HepG2 (cell line): ENCODE measurements around the gene TDRD9. TPM values are rescaled to one million over a fixed set of nuclear protein-coding genes. Genes with fewer than 3 reads are reported as not detected.

ENCODE experiments used
- ATAC-seq: fragments of 200-7000 bp; cut with Tn5 transposase; 3 replicates; pipeline ENCODE4 v1.9.1; 2020; ENCODE audit warnings: mild to moderate bottlenecking, moderate library complexity
- BruUV-seq: library from RNA; stranded (reverse); fragments of 400-500 nt; replicated peaks from 2 replicates; lab custom pipeline; 2021; lab: Mats Ljungman, UMichigan
- CTCF ChIA-PET: fragments of 300-600 bp; formaldehyde crosslinking; extraction: SDS; loops from one replicate; lab custom pipeline; 2021; ENCODE audit warnings: low total read pairs, inconsistent platforms, low intra/inter-chr PET ratio; lab: Yijun Ruan, JAX
- POLR2A ChIA-PET: fragments of 350-600 bp; sonication (Branson Sonifier 250); formaldehyde crosslinking; loops from one replicate; lab custom pipeline; 2020; ENCODE audit warnings: antibody characterized with exemption, inconsistent platforms; lab: Yijun Ruan, JAX
- DNase-seq: peaks from one replicate; pipeline ENCODE4 v3.0.0-alpha.2; 2015; ENCODE audit warnings: low spot score
- FAIRE-seq: peaks from 3 replicates; lab custom pipeline; 2011; peaks lifted over from hg19 to GRCh38; lab: Jason Lieb, UNC
- H2AFZ ChIP-seq: one replicate; pipeline ENCODE4 v1.6.1; 2011; ENCODE audit warnings: low read length, inconsistent platforms
- H3K27ac ChIP-seq: fragments of 300-600 bp; 3 replicates; pipeline ENCODE4 v1.8.0; 2011; ENCODE audit warnings: mixed run types, mild to moderate bottlenecking, mixed read lengths, low read length, inconsistent platforms; ENCODE audit not compliant: insufficient read depth; ENCODE audit errors: extremely low read length
- H3K27me3 ChIP-seq, 2 experiments: fragments of 200-600 bp in 1 of 2; 2 replicates in 1 of 2; 3 replicates in 1 of 2; pipeline versions ENCODE4 v1.6.0 to v1.8.0; 2011; ENCODE audit warnings: low read length in 2 of 2, mild to moderate bottlenecking in 2 of 2, moderate library complexity in 2 of 2, inconsistent platforms in 1 of 2; ENCODE audit not compliant: insufficient read depth in 2 of 2, control insufficient read depth in 1 of 2
- H3K36me3 ChIP-seq, 2 experiments: fragments of 200-600 bp in 1 of 2; replicated peaks in 1 of 2; 2 replicates in 1 of 2; 3 replicates in 1 of 2; pipeline versions ENCODE4 v1.5.1 to v1.8.0; 2011; ENCODE audit warnings: low read length in 2 of 2, inconsistent platforms in 1 of 2; ENCODE audit not compliant: insufficient read depth in 2 of 2, control insufficient read depth in 1 of 2
- H3K4me1 ChIP-seq: 2 replicates; pipeline ENCODE4 v1.5.1; 2012; ENCODE audit warnings: low read length, inconsistent platforms; ENCODE audit not compliant: insufficient read depth
- H3K4me2 ChIP-seq: 2 replicates; pipeline ENCODE4 v1.6.0; 2011; ENCODE audit warnings: low read depth, low read length, inconsistent platforms
- H3K4me3 ChIP-seq, 3 experiments: fragments of 200-600 bp in 1 of 3; sonication (generic), shearing (Covaris generic) in 1 of 3; replicated peaks in 1 of 3; 2 replicates each; pipeline ENCODE4 v1.5.1; 2011 to 2016; ENCODE audit warnings: low read length in 3 of 3, inconsistent platforms in 2 of 3, low read depth in 2 of 3, mild to moderate bottlenecking in 2 of 3, control low read depth in 1 of 3, mixed read lengths in 1 of 3; ENCODE audit not compliant: insufficient read depth in 1 of 3
- H3K79me2 ChIP-seq: one replicate; pipeline ENCODE4 v1.6.1; 2011; ENCODE audit warnings: low read length, inconsistent platforms; ENCODE audit not compliant: insufficient read depth
- H3K9ac ChIP-seq: 2 replicates; pipeline ENCODE4 v1.6.0; 2011; ENCODE audit warnings: mild to moderate bottlenecking, low read depth, low read length, inconsistent platforms; ENCODE audit not compliant: insufficient read depth
- H3K9me3 ChIP-seq: 2 replicates; pipeline ENCODE4 v1.5.1; 2012; ENCODE audit warnings: mild to moderate bottlenecking, low read length
- H4K20me1 ChIP-seq: 2 replicates; pipeline ENCODE4 v1.6.0; 2011; ENCODE audit warnings: inconsistent platforms, mild to moderate bottlenecking, low read length, moderate library complexity; ENCODE audit not compliant: insufficient read depth
- AGO1 ChIP-seq: fragments of 200-400 bp; formaldehyde crosslinking; IDR thresholded peaks from 2 replicates; pipeline ENCODE4 v1.6.1; 2017; ENCODE audit warnings: mild to moderate bottlenecking, low read depth, low read length, moderate library complexity; ENCODE audit not compliant: poor library complexity, severe bottlenecking
- GFI1 ChIP-seq: sonication (generic); formaldehyde crosslinking; IDR thresholded peaks from 2 replicates; pipeline ENCODE4 v1.5.0; 2020; ENCODE audit warnings: missing genetic modification reagents, mild to moderate bottlenecking, borderline replicate concordance
- KAT8 ChIP-seq: IDR thresholded peaks from 2 replicates; pipeline ENCODE4 v1.6.1; 2016; ENCODE audit warnings: missing genetic modification reagents, missing compliant biosample characterization
- KLF16 ChIP-seq, 2 experiments: sonication (generic) in 1 of 2; formaldehyde crosslinking in 1 of 2; IDR thresholded peaks; 2 replicates each; pipeline versions ENCODE4 v1.6.1 to v1.8.0; 2016 to 2023; ENCODE audit warnings: missing genetic modification reagents in 2 of 2, missing compliant biosample characterization in 1 of 2
- NFE2L2 ChIP-seq: fragments of 150-350 bp; IDR thresholded peaks from 2 replicates; pipeline ENCODE4 v1.6.1; 2014; ENCODE audit warnings: low read length
- NR2F6 ChIP-seq, 2 experiments: IDR thresholded peaks; 2 replicates each; pipeline ENCODE4 v1.6.1; 2016; ENCODE audit warnings: antibody characterized with exemption in 1 of 2, mild to moderate bottlenecking in 1 of 2
- RFXANK ChIP-seq: IDR thresholded peaks from 2 replicates; pipeline ENCODE4 v1.6.1; 2016
- RORA ChIP-seq: sonication (generic); formaldehyde crosslinking; IDR thresholded peaks from 2 replicates; pipeline ENCODE4 v1.5.0; 2020; ENCODE audit warnings: mild to moderate bottlenecking, missing genetic modification reagents, moderate library complexity
- SP140L ChIP-seq: sonication (generic); formaldehyde crosslinking; IDR thresholded peaks from 2 replicates; pipeline ENCODE4 v1.4.0; 2020; ENCODE audit warnings: missing genetic modification reagents, borderline replicate concordance
- UBTF ChIP-seq: sonication (generic); formaldehyde crosslinking; IDR thresholded peaks from 2 replicates; pipeline ENCODE4 v1.4.0; 2020; ENCODE audit warnings: mild to moderate bottlenecking, missing genetic modification reagents
- YEATS2 ChIP-seq: sonication (generic); formaldehyde crosslinking; IDR thresholded peaks from 2 replicates; pipeline ENCODE4 v1.4.0; 2020; ENCODE audit warnings: missing genetic modification reagents, borderline replicate concordance
- ZNF788 ChIP-seq: sonication (generic); formaldehyde crosslinking; IDR thresholded peaks from 2 replicates; pipeline ENCODE4 v1.5.0; 2020; ENCODE audit warnings: mild to moderate bottlenecking, missing genetic modification reagents, borderline replicate concordance
- ZSCAN29 ChIP-seq: sonication (generic); formaldehyde crosslinking; conservative IDR thresholded peaks from 2 replicates; pipeline ENCODE4 v1.4.0; 2020; ENCODE audit warnings: mild to moderate bottlenecking, missing genetic modification reagents
- WGBS: methylation state at CpG from one replicate; pipeline ENCODE4 v1.1.6; 2017; ENCODE audit warnings: low lambda C conversion rate; 5-methylcytosine and 5-hydroxymethylcytosine counted together
- in situ Hi-C: cut with HindIII; loops from 2 replicates; pipeline ENCODE4 v1.10.0; 2017; ENCODE audit warnings: low pct_unique_long_range_greater_than_20kb; ENCODE audit not compliant: extremely low pct_ligation_motif_present
- intact Hi-C: fragments of 100-400 bp; cut with micrococcal nuclease; formaldehyde crosslinking; loops from one replicate; pipeline ENCODE4 v1.10.0; 2022; ENCODE audit not compliant: unreplicated experiment
- polyA plus RNA-seq, 8 experiments: library from polyadenylated mRNA; depleted of rRNA in 3 of 8; stranded (reverse) in 7 of 8; unstranded in 1 of 8; fragments of >200 nt; fragmentation: Illumina TruSeq in 4 of 8; extraction: Trizol in 4 of 8; gene quantifications; 2 replicates each; pipeline versions ENCODE4 v1.2.1 to v1.2.3, GENCODE V29; 2011 to 2016; ENCODE audit warnings: low read depth in 4 of 8, missing spikeins in 1 of 8, mixed read lengths in 1 of 8; ENCODE audit not compliant: insufficient read depth in 1 of 8
- total RNA-seq, 5 experiments: library from RNA; depleted of rRNA; stranded (reverse); fragments of >200 nt; fragmentation: Illumina TruSeq; extraction: Trizol; gene quantifications; 2 replicates each; pipeline ENCODE4 v1.2.3, GENCODE V29; 2016; ENCODE audit warnings: low read depth in 1 of 5
- TF ChIP-seq, protein P1 (sequence below): sonication (generic); formaldehyde crosslinking; IDR thresholded peaks from 2 replicates; pipeline ENCODE4 v1.9.0; 2021; ENCODE audit warnings: missing genetic modification reagents, borderline replicate concordance
- TF ChIP-seq, protein P2 (sequence below): sonication (generic); formaldehyde crosslinking; IDR thresholded peaks from 2 replicates; pipeline ENCODE4 v1.4.0; 2020; ENCODE audit warnings: missing genetic modification reagents, borderline replicate concordance

The TDRD9 gene
- total and polyA plus RNA-seq, 2 of the 13 experiments (the other 11 are each of a cell fraction or from before 2014, with no cell fraction given) = not detected

DNA sequence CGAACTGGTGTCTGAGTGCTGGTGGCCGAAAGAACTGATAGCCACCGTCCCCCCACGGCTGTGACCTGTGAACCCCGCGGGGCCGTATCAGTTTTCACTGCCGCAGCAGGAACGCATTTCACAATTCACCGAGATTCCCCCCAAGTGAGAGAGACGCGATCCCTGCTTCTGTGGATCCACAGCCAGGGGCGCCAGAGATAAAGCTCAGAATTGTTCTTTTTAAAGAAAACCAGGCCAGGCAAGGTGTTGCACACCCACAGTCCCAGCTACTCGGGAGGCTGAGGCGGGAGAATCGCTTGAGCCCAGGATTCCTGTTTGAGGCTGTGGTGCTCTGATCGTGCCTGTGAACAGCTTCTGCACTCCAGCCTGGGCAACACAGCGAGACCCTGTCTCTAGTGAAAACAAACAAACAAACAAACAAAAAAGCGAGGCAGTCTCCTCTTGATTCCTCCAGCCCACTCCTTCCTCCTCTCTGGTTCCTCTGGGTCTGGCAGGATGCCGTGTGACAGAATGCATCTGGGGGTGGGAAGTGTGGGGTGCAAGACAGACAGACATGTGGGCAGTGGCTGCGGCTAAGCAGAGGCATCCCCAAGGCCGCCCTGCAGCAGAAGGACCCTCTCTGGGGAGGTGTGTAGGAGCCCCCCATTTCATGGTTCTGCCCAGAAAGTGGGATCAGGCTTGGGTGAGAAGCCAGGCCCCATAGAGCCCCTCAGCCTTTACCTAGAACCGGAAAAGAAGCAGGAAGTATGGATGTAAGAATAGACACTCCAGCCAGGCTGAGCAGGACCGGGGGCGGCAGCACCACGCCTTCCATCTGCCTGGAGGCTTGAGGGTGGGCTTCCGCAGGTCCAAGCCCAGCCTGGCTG lies 41.7 kb upstream of the TDRD9 start:
- in situ Hi-C loops (no loop called here), intact Hi-C loops (loop anchor here (5.0 kb wide), 1 partner anchor 39 kb away; the partner anchor contains the start of gene PPP1R13B)
- Histone ChIP-seq H3K27me3 (no peaks in the 10 kb centered on the region), H4K20me1 (no peaks in the 10 kb centered on the region), H3K4me1 (peaks cover 90% of the 10 kb centered on the region), H3K9me3 (no peaks in the 10 kb centered on the region), H3K27ac (peak overlapping the region; percentile 62), H3K9ac (peak overlapping the region; percentile 34; the same call in 1 of the 2 replicates), H3K4me2 (peak overlapping the region; percentile 64), H3K36me3 (no peaks in the 10 kb centered on the region), H3K4me3 (peak overlapping the region in 2 of 3 experiments; percentile 15 to 29; a peak in 4 of 6 replicates), H2AFZ (peak overlapping the region; percentile 43), H3K79me2 (no peaks in the 10 kb centered on the region)
- no TSS peak for BruUV-seq
- FAIRE-seq (peak; percentile 72), DNase-seq (peak; percentile 76), ATAC-seq (peak; percentile 1; the same call in 2 of the 3 replicates)
- ChIA-PET POLR2A (interaction anchor here (0.7 to 1.3 kb wide), 4 partner anchors 11 to 32 kb away, joined by 3 to 10 read pairs (median 3); no protein-coding TSS in a partner anchor), CTCF (interaction anchor here (1.4 kb wide), 1 partner anchor 14 kb away, joined by 5 read pairs; no protein-coding TSS in a partner anchor)
- WGBS = 20% methylated on average over 14 of the region's 27 CpGs
- TF ChIP-seq AGO1 (no peak), NFE2L2 (no peak), RORA (CRISPR knock-in tag) (no peak), YEATS2 (no peak), RFXANK (CRISPR knock-in tag) (no peak), KLF16 (CRISPR knock-in tag; IDR thresholded peaks at IDR 0.05) (peak in 1 of 2 experiments; percentile 40; a peak in 1 of 4 replicates), ZSCAN29 (CRISPR knock-in tag) (no peak), UBTF (CRISPR knock-in tag) (no peak), KAT8 (0 out of 2 replicates have a peak, but pooled peaks have one; percentile 25), NR2F6 (IDR thresholded peaks at IDR 0.05) (peak; percentile 71), NR2F6 (CRISPR knock-in tag; IDR thresholded peaks at IDR 0.05) (peak; percentile 77), ZNF788 (CRISPR knock-in tag) (peak; percentile 41; the same call in 1 of the 2 replicates), SP140L (CRISPR knock-in tag) (no peak), GFI1 (CRISPR knock-in tag) (peak; percentile 44; the same call in 1 of the 2 replicates)
- TF ChIP-seq, protein P1, sequence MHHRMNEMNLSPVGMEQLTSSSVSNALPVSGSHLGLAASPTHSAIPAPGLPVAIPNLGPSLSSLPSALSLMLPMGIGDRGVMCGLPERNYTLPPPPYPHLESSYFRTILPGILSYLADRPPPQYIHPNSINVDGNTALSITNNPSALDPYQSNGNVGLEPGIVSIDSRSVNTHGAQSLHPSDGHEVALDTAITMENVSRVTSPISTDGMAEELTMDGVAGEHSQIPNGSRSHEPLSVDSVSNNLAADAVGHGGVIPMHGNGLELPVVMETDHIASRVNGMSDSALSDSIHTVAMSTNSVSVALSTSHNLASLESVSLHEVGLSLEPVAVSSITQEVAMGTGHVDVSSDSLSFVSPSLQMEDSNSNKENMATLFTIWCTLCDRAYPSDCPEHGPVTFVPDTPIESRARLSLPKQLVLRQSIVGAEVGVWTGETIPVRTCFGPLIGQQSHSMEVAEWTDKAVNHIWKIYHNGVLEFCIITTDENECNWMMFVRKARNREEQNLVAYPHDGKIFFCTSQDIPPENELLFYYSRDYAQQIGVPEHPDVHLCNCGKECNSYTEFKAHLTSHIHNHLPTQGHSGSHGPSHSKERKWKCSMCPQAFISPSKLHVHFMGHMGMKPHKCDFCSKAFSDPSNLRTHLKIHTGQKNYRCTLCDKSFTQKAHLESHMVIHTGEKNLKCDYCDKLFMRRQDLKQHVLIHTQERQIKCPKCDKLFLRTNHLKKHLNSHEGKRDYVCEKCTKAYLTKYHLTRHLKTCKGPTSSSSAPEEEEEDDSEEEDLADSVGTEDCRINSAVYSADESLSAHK (CRISPR knock-in tag) = no peak
- TF ChIP-seq, protein P2, sequence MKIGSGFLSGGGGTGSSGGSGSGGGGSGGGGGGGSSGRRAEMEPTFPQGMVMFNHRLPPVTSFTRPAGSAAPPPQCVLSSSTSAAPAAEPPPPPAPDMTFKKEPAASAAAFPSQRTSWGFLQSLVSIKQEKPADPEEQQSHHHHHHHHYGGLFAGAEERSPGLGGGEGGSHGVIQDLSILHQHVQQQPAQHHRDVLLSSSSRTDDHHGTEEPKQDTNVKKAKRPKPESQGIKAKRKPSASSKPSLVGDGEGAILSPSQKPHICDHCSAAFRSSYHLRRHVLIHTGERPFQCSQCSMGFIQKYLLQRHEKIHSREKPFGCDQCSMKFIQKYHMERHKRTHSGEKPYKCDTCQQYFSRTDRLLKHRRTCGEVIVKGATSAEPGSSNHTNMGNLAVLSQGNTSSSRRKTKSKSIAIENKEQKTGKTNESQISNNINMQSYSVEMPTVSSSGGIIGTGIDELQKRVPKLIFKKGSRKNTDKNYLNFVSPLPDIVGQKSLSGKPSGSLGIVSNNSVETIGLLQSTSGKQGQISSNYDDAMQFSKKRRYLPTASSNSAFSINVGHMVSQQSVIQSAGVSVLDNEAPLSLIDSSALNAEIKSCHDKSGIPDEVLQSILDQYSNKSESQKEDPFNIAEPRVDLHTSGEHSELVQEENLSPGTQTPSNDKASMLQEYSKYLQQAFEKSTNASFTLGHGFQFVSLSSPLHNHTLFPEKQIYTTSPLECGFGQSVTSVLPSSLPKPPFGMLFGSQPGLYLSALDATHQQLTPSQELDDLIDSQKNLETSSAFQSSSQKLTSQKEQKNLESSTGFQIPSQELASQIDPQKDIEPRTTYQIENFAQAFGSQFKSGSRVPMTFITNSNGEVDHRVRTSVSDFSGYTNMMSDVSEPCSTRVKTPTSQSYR (CRISPR knock-in tag) = peak; percentile 80
